Neural cell (in vitro differentiated cells): ENCODE results near the gene ASB6. TPM values are rescaled to one million over a fixed set of nuclear protein-coding genes. Genes with fewer than 3 reads are reported as not detected.

Experiments used
- H2AFZ ChIP-seq: fragments of 200-600, 300-800 bp; sonication (generic), shearing (Covaris generic); 2 replicates; pipeline ENCODE4 v1.6.0; 2014; ENCODE audit warnings: low read depth, mild to moderate bottlenecking, antibody characterized with exemption, low read length, moderate library complexity
- H3F3A ChIP-seq: fragments of 200-600 bp; shearing (Covaris generic); 2 replicates; pipeline ENCODE4 v1.6.1; 2016; ENCODE audit warnings: mild to moderate bottlenecking, moderate library complexity, mixed read lengths, antibody characterized with exemption, low read length; ENCODE audit not compliant: insufficient read depth, poor library complexity, severe bottlenecking
- H3K27ac ChIP-seq: fragments of 200-600, 300-800 bp; sonication (generic), shearing (Covaris generic); 2 replicates; pipeline ENCODE4 v1.5.1; 2014; ENCODE audit warnings: mild to moderate bottlenecking, low read length, moderate library complexity
- H3K27me3 ChIP-seq: fragments of 300-800, 200-600 bp; sonication (generic), shearing (Covaris generic); 2 replicates; pipeline ENCODE4 v1.6.0; 2014; ENCODE audit warnings: mild to moderate bottlenecking, low read depth, low read length, moderate library complexity; ENCODE audit not compliant: insufficient read depth
- H3K36me3 ChIP-seq: fragments of 300-800, 200-600 bp; sonication (generic), shearing (Covaris generic); 2 replicates; pipeline ENCODE4 v1.5.1; 2014; ENCODE audit warnings: mild to moderate bottlenecking, antibody characterized with exemption, low read length, moderate library complexity; ENCODE audit not compliant: insufficient read depth
- H3K4me2 ChIP-seq: fragments of 300-800, 200-600 bp; sonication (generic), shearing (Covaris generic); 2 replicates; pipeline ENCODE4 v1.6.0; 2014; ENCODE audit warnings: mild to moderate bottlenecking, low read length
- H3K4me3 ChIP-seq: fragments of 300-800, 200-600 bp; sonication (generic), shearing (Covaris generic); 2 replicates; pipeline ENCODE4 v1.5.1; 2014; ENCODE audit warnings: mild to moderate bottlenecking, low read length, moderate library complexity
- H3K79me2 ChIP-seq: fragments of 200-600 bp; shearing (Covaris generic); replicated peaks from 2 replicates; pipeline ENCODE4 v1.6.0; 2014; ENCODE audit warnings: mild to moderate bottlenecking, low read length, moderate library complexity; ENCODE audit not compliant: insufficient read depth
- H3K9ac ChIP-seq: fragments of 300-800, 200-600 bp; sonication (generic), shearing (Covaris generic); 2 replicates; pipeline ENCODE4 v1.6.1; 2016; ENCODE audit warnings: mild to moderate bottlenecking, low read length, mixed read lengths
- H3K9me2 ChIP-seq: fragments of 200-600 bp; shearing (Covaris generic); 2 replicates; pipeline ENCODE4 v1.6.1; 2016; ENCODE audit warnings: mild to moderate bottlenecking, low read length, mixed read lengths; ENCODE audit not compliant: insufficient read depth
- H3K9me3 ChIP-seq: fragments of 200-600, 300-800 bp; sonication (generic), shearing (Covaris generic); 2 replicates; pipeline ENCODE4 v1.6.1; 2016; ENCODE audit warnings: mild to moderate bottlenecking, mixed run types, low read length, moderate library complexity, mixed read lengths
- H4K20me1 ChIP-seq: fragments of 200-600 bp; shearing (Covaris generic); 2 replicates; pipeline ENCODE4 v1.6.1; 2016; ENCODE audit warnings: mild to moderate bottlenecking, mixed run types; ENCODE audit not compliant: insufficient read depth
- CTCF ChIP-seq: fragments of 450-650 bp; IDR thresholded peaks from 2 replicates; pipeline ENCODE4 v1.5.1; 2014; ENCODE audit warnings: antibody characterized with exemption, mild to moderate bottlenecking, moderate library complexity; ENCODE audit not compliant: poor library complexity, severe bottlenecking
- EP300 ChIP-seq: fragments of 450-650 bp; conservative IDR thresholded peaks from 2 replicates; pipeline ENCODE4 v1.6.1; 2014; ENCODE audit warnings: antibody characterized with exemption, mild to moderate bottlenecking, moderate library complexity; ENCODE audit not compliant: poor library complexity, severe bottlenecking
- EZH2 ChIP-seq: fragments of 200-600, 300-800 bp; shearing (Covaris generic), sonication (generic); IDR thresholded peaks from 2 replicates; pipeline ENCODE4 v1.6.1; 2014; ENCODE audit warnings: antibody characterized with exemption, low read length, borderline replicate concordance, mild to moderate bottlenecking; ENCODE audit not compliant: insufficient read depth, poor library complexity, severe bottlenecking
- MXI1 ChIP-seq: fragments of 450-650 bp; conservative IDR thresholded peaks from 2 replicates; pipeline ENCODE4 v1.6.1; 2014; ENCODE audit warnings: antibody characterized with exemption, mild to moderate bottlenecking; ENCODE audit not compliant: poor library complexity, severe bottlenecking
- POLR2AphosphoS5 ChIP-seq: IDR thresholded peaks from 2 replicates; pipeline ENCODE4 v1.6.1; 2012
- RAD21 ChIP-seq: fragments of 450-650 bp; conservative IDR thresholded peaks from 2 replicates; pipeline ENCODE4 v1.6.1; 2014; ENCODE audit warnings: antibody characterized with exemption, mild to moderate bottlenecking, moderate library complexity
- REST ChIP-seq: IDR thresholded peaks from 2 replicates; pipeline ENCODE4 v1.6.1; 2012; ENCODE audit warnings: borderline replicate concordance
- SMC3 ChIP-seq: fragments of 450-650 bp; conservative IDR thresholded peaks from 2 replicates; pipeline ENCODE4 v1.6.1; 2014; ENCODE audit warnings: antibody characterized with exemption, mild to moderate bottlenecking, moderate library complexity; ENCODE audit not compliant: poor library complexity
- TAF1 ChIP-seq: IDR thresholded peaks from 2 replicates; pipeline ENCODE4 v1.6.1; 2012; ENCODE audit warnings: low read depth
- polyA minus RNA-seq: library from RNA; depleted of rRNA, polyadenylated mRNA; stranded (reverse); fragments of >200 nt; gene quantifications from 2 replicates; pipeline ENCODE4 v1.2.3, GENCODE V29; 2014
- polyA plus RNA-seq: library from polyadenylated mRNA; depleted of rRNA; stranded (reverse); fragments of >200 nt; gene quantifications from 2 replicates; pipeline ENCODE4 v1.2.3, GENCODE V29; 2014

The ASB6 gene
- polyA plus RNA-seq (18.4 and 24.6 TPM in 2 replicates), polyA minus RNA-seq (23.3 and 24.8 TPM in 2 replicates)

GRCh38 chr9:129641750-129642585, at the start of gene ASB6:
Gene ASB6, minus strand, starts transcription at chr9:129642151. Its CDS starts 152 bp downstream, at chr9:129641999.
- H3K79me2 ChIP-seq, result peaks cover 15% of the 10 kb centered on the region
- peak within 1 kb of the TSS; percentile 60 for H3K27ac ChIP-seq
- H2AFZ ChIP-seq, result peak within 1 kb of the TSS; percentile 63
- peak within 1 kb of the TSS; percentile 99 for H3K4me3 ChIP-seq
- H3K27me3 ChIP-seq, result no peaks in the 10 kb centered on the region
- H3K4me2 ChIP-seq, result peak within 1 kb of the TSS; percentile 69
- H4K20me1 ChIP-seq, result peaks cover 8% of the 10 kb centered on the region
- no peaks in the 10 kb centered on the region for H3F3A ChIP-seq
- no peaks in the 10 kb centered on the region for H3K9me3 ChIP-seq
- H3K9me2 ChIP-seq, result no peaks in the 10 kb centered on the region
- peak within 1 kb of the TSS; percentile 89 for H3K9ac ChIP-seq
- TF ChIP-seq REST (peak; percentile 23), MXI1 (peak; percentile 79), EZH2 (no peak), EP300 (peak; percentile 55), SMC3 (peak; percentile 97), TAF1 (no peak), CTCF (peak; percentile 100), RAD21 (peak; percentile 92), POLR2AphosphoS5 (peak; percentile 89)
- H3K36me3 ChIP-seq, result no peaks in the 10 kb centered on the region

GRCh38 chr9:129688285-129689043, 46.5 kb upstream of the ASB6 start:
- no peaks in the 10 kb centered on the region for H4K20me1 ChIP-seq
- H3F3A ChIP-seq, result no peaks in the 10 kb centered on the region
- no peak for TF ChIP-seq POLR2AphosphoS5
- no peak for TF ChIP-seq CTCF
- TF ChIP-seq REST, result no peak
- no peak for TF ChIP-seq MXI1
- no peak for TF ChIP-seq SMC3
- TF ChIP-seq EP300, result no peak
- no peak for TF ChIP-seq EZH2
- TF ChIP-seq RAD21, result no peak
- no peak for TF ChIP-seq TAF1
- H3K9me3 ChIP-seq, result no peaks in the 10 kb centered on the region
- H3K9ac ChIP-seq, result no peak overlapping the region
- no peak overlapping the region for H3K4me2 ChIP-seq
- no peaks in the 10 kb centered on the region for H3K27me3 ChIP-seq
- no peak overlapping the region for H3K27ac ChIP-seq
- H3K4me3 ChIP-seq, result no peak overlapping the region
- H3K79me2 ChIP-seq, result no peaks in the 10 kb centered on the region
- H2AFZ ChIP-seq, result no peak overlapping the region
- H3K9me2 ChIP-seq, result no peaks in the 10 kb centered on the region
- no peaks in the 10 kb centered on the region for H3K36me3 ChIP-seq
